Thoracic aorta (tissue), 2 donors: ENCODE data around the gene NIPA2. TPM values are rescaled to one million over a fixed set of nuclear protein-coding genes. Genes with fewer than 3 reads are reported as not detected.
"Not testable (repeated sequence)": the region's sequence is repeated elsewhere in the genome, so short reads cannot be mapped to it uniquely, and the experiment has no call there.

Source experiments
- ATAC-seq: fragments of 150-250 bp; one replicate; pipeline ENCODE4 v1.8.0; 2017; ENCODE audit warnings: low read depth; ENCODE audit not compliant: insufficient number of reproducible peaks, low FRiP score
- DNase-seq: peaks from one replicate; pipeline ENCODE4 v3.0.0-alpha.2; 2020; ENCODE audit warnings: low spot score
- H3K27ac ChIP-seq, 2 donors: fragments of 200-600 bp; sonication (generic); 1 replicate in 1 of 2; 2 replicates in 1 of 2; pipeline ENCODE4 v1.5.1; 2016; ENCODE audit warnings: mild to moderate bottlenecking in 2 of 2, moderate library complexity in 2 of 2
- H3K27me3 ChIP-seq: fragments of 200-600 bp; sonication (generic); replicated peaks from 2 replicates; pipeline ENCODE4 v1.6.0; 2016; ENCODE audit warnings: mild to moderate bottlenecking; ENCODE audit not compliant: insufficient read depth
- H3K36me3 ChIP-seq: fragments of 200-600 bp; sonication (generic); one replicate; pipeline ENCODE4 v1.5.1; 2016
- H3K4me1 ChIP-seq, 2 donors: fragments of 200-600 bp; sonication (generic); 1 replicate in 1 of 2; 2 replicates in 1 of 2; pipeline versions ENCODE4 v1.5.1 to v1.6.0; 2016; ENCODE audit warnings: low read depth in 2 of 2, mild to moderate bottlenecking in 1 of 2; ENCODE audit not compliant: control insufficient read depth in 1 of 2
- H3K4me3 ChIP-seq: fragments of 200-600 bp; sonication (generic); 2 replicates; pipeline ENCODE4 v1.5.1; 2016; ENCODE audit warnings: mild to moderate bottlenecking
- H3K9me3 ChIP-seq: fragments of 200-600 bp; sonication (generic); 2 replicates; pipeline ENCODE4 v1.5.1; 2016
- total RNA-seq, 2 donors: library from RNA; depleted of rRNA; stranded (reverse); fragments of >200 nt; gene quantifications; one replicate each; pipeline versions ENCODE4 v1.1.0 to v1.2.3, GENCODE V29; 2016
- TF ChIP-seq, protein P1 (sequence below): fragments of 200-600 bp; sonication (generic); IDR thresholded peaks from one replicate; pipeline ENCODE4 v1.5.1; 2019; ENCODE audit warnings: antibody characterized with exemption

NIPA2 gene
- total RNA-seq, 2 donors from 2014 or later: 40.5 to 42.1 TPM

DNA sequence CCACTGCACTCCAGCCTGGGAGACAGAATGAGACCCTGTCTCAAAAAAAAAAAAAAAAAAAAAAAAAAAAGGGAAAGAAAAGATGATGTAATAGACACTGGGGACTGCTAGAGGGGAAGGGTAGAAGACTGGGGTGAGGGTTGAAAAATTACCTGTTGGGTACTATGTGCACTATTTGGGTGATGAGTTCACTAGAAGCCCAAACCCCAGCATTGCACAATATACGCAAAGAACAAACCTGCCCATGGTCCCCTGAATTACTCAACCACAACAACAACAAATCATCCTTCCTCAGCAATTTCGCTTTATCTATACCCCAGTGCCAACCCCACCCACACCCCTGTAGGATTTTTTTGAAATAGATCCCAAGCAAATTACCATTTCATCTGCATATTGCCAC lies 38.6 kb upstream of the NIPA2 start:
- no peaks in the 10 kb centered on the region for H3K9me3 ChIP-seq
- no peak for DNase-seq
- TF ChIP-seq, protein P1, sequence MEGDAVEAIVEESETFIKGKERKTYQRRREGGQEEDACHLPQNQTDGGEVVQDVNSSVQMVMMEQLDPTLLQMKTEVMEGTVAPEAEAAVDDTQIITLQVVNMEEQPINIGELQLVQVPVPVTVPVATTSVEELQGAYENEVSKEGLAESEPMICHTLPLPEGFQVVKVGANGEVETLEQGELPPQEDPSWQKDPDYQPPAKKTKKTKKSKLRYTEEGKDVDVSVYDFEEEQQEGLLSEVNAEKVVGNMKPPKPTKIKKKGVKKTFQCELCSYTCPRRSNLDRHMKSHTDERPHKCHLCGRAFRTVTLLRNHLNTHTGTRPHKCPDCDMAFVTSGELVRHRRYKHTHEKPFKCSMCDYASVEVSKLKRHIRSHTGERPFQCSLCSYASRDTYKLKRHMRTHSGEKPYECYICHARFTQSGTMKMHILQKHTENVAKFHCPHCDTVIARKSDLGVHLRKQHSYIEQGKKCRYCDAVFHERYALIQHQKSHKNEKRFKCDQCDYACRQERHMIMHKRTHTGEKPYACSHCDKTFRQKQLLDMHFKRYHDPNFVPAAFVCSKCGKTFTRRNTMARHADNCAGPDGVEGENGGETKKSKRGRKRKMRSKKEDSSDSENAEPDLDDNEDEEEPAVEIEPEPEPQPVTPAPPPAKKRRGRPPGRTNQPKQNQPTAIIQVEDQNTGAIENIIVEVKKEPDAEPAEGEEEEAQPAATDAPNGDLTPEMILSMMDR: no peak
- no peak for ATAC-seq
- no peaks in the 10 kb centered on the region for H3K4me1 ChIP-seq
- H3K4me3 ChIP-seq: no peak overlapping the region
- H3K27me3 ChIP-seq: no peaks in the 10 kb centered on the region
- H3K36me3 ChIP-seq: no peaks in the 10 kb centered on the region
- H3K27ac ChIP-seq: no peak overlapping the region

- H3K4me3 ChIP-seq, ATAC-seq, H3K4me1 ChIP-seq, H3K9me3 ChIP-seq, H3K36me3 ChIP-seq, DNase-seq, H3K27me3 ChIP-seq, H3K27ac ChIP-seq: not testable (repeated sequence)
Observed at GRCh38 chr15:22803006-22803405, 35.5 kb upstream of the NIPA2 start.

GRCh38 chr15:22806156-22806555 lies 32.3 kb upstream of the NIPA2 start:
- no peak for DNase-seq
- no peaks in the 10 kb centered on the region for H3K27me3 ChIP-seq
- H3K27ac ChIP-seq: no peak overlapping the region
- TF ChIP-seq, protein P1: no peak
- ATAC-seq: no peak
- no peaks in the 10 kb centered on the region for H3K4me1 ChIP-seq
- no peak overlapping the region for H3K4me3 ChIP-seq
- no peaks in the 10 kb centered on the region for H3K36me3 ChIP-seq
- no peaks in the 10 kb centered on the region for H3K9me3 ChIP-seq

- Histone ChIP-seq H3K27me3 (no peaks in the 10 kb centered on the region), H3K4me3 (no peak overlapping the region), H3K36me3 (no peaks in the 10 kb centered on the region), H3K4me1 (no peaks in the 10 kb centered on the region), H3K9me3 (no peaks in the 10 kb centered on the region), H3K27ac (no peak overlapping the region)
- TF ChIP-seq, protein P1: no peak
- DNase-seq (no peak), ATAC-seq (no peak)
Observed at GRCh38 chr15:22806664-22807063, 31.8 kb upstream of the NIPA2 start.

GRCh38 chr15:22807831-22808230 lies 30.6 kb upstream of the NIPA2 start:
- not testable (repeated sequence) for H3K9me3 ChIP-seq, H3K4me3 ChIP-seq, H3K4me1 ChIP-seq, DNase-seq, ATAC-seq, H3K27ac ChIP-seq, H3K27me3 ChIP-seq, H3K36me3 ChIP-seq

- no peak for DNase-seq
- TF ChIP-seq, protein P1: no peak
Observed at GRCh38 chr15:22808240-22808639, 30.2 kb upstream of the NIPA2 start.

More at GRCh38 chr15:22808240-22808639, 30.2 kb upstream of the NIPA2 start:
- ATAC-seq: no peak
- no peak overlapping the region for H3K27ac ChIP-seq
- no peaks in the 10 kb centered on the region for H3K4me1 ChIP-seq
- H3K9me3 ChIP-seq: no peaks in the 10 kb centered on the region
- no peaks in the 10 kb centered on the region for H3K36me3 ChIP-seq
- H3K27me3 ChIP-seq: no peaks in the 10 kb centered on the region
- no peak overlapping the region for H3K4me3 ChIP-seq
